BLaER1 treated with 17β-estradiol and CSF1 and Interleukin-3, amounts not matched to agents 10 nM and 100 nM (cell line): Measurements from ENCODE around the gene SSR3.
"Not testable (repeated sequence)": the region's sequence is repeated elsewhere in the genome, so short reads cannot be mapped to it uniquely, and the experiment has no call there.

Source experiments
- H3K27ac ChIP-seq, 11 experiments: shearing (Covaris generic); formaldehyde crosslinking; 2 replicates each; pipeline ENCODE4 v1.8.1; 2022
- H3K27me3 ChIP-seq, 11 experiments: shearing (Covaris generic); formaldehyde crosslinking; 2 replicates each; pipeline ENCODE4 v1.8.1; 2022
- H3K36me3 ChIP-seq, 11 experiments: shearing (Covaris generic); formaldehyde crosslinking; 2 replicates each; pipeline ENCODE4 v1.8.1; 2022
- H3K4me1 ChIP-seq, 10 experiments: shearing (Covaris generic); formaldehyde crosslinking; 2 replicates each; pipeline ENCODE4 v1.8.1; 2022
- H3K4me2 ChIP-seq, 11 experiments: shearing (Covaris generic); formaldehyde crosslinking; 2 replicates each; pipeline ENCODE4 v1.8.1; 2022
- H3K4me3 ChIP-seq, 10 experiments: shearing (Covaris generic); formaldehyde crosslinking; 2 replicates each; pipeline ENCODE4 v1.8.1; 2022
- H3K9ac ChIP-seq, 11 experiments: shearing (Covaris generic); formaldehyde crosslinking; 2 replicates each; pipeline ENCODE4 v1.8.1; 2022
- H3K9me3 ChIP-seq, 11 experiments: shearing (Covaris generic); formaldehyde crosslinking; replicated peaks in 1 of 11; 2 replicates each; pipeline ENCODE4 v1.8.1; 2022
- H4K20me1 ChIP-seq, 11 experiments: shearing (Covaris generic); formaldehyde crosslinking; 2 replicates each; pipeline ENCODE4 v1.8.1; 2022
- Cebpa-rat ChIP-seq, 11 experiments: shearing (Covaris generic); IDR thresholded peaks; 2 replicates each; pipeline ENCODE4 v1.8.1; 2022

The SSR3 gene

DNA sequence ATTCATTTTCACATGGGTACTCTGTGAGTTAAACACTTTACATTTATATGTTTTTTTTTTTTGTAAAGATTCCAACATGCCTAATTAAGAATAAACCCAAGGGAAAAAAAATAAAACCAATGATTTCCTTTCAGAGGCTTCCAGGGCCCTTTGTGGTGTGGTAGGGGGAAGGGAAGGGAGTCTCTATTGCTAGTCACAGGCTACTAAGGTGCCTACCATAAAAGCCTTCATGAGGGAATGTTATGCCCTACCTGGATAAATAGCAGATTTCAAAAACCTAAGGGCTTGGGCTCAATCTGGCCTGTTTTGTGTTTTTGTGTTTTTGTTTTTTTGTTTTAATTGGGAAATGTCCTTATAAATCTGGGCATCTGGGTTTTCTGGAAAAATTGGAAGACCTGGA lies 38.9 kb upstream of the SSR3 start:
- Histone ChIP-seq H3K9me3 (peaks cover 0 to 8% (median 0%) of the 10 kb centered on the region in 11 experiments; a peak in 3 of 22 replicates), H3K27me3 (no peaks in the 10 kb centered on the region), H3K9ac (no peak overlapping the region), H3K27ac (no peak overlapping the region), H3K36me3 (no peaks in the 10 kb centered on the region), H4K20me1 (no peaks in the 10 kb centered on the region), H3K4me2 (peak overlapping the region in 7 of 11 experiments; percentile 4 to 58 (median 35); a peak in 11 of 22 replicates), H3K4me1 (peaks cover 4 to 18% (median 11%) of the 10 kb centered on the region in 10 experiments; a peak in 19 of 20 replicates), H3K4me3 (no peak overlapping the region)
- no peak for TF ChIP-seq Cebpa-rat (IDR thresholded peaks at IDR 0.05)

DNA sequence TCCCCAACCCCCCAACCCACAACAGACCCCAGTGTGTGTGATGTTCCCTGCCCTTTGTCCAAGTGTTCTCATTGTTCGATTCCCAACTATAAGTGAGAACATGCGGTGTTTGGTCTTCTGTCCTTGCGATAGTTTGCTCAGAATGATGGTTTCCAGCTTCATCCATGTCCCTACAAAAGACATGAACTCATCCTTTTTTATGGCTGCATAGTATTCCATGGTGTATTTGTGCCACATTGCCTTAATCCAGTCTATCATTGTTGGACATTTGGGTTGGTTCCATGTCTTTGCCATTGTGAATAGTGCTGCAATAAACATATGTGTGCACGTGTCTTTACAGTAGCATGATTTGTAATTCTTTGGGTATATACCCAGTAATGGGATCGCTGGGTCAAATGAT lies 34.9 kb upstream of the SSR3 start:
- peaks cover 11 to 50% (median 16%) of the 10 kb centered on the region in 10 experiments; a peak in 19 of 20 replicates for H3K4me1 ChIP-seq
- H3K4me2 ChIP-seq, H3K9ac ChIP-seq, H3K36me3 ChIP-seq, H4K20me1 ChIP-seq, H3K27me3 ChIP-seq, H3K27ac ChIP-seq, H3K9me3 ChIP-seq, H3K4me3 ChIP-seq: not testable (repeated sequence)

DNA sequence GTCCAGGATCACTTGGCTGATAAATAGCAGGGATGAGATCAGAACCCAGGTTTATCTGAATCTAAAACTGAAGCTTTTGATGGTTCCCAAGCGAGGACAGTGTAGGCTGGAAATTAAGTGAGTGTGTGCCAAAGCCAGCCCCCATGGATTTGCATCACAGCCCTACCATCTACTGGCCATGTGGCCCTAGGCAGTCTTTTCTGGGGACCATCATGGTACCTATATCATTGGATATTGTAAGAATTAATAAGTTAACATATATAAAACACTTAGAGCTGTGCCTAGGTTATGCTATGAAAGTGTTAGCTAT lies 32.8 kb upstream of the SSR3 start:
- Histone ChIP-seq H3K9ac (peak overlapping the region in 4 of 11 experiments; percentile 48 to 64 (median 58); a peak in 6 of 22 replicates), H3K4me1 (peaks cover 6 to 57% (median 14%) of the 10 kb centered on the region in 10 experiments; a peak in 19 of 20 replicates), H3K27me3 (no peaks in the 10 kb centered on the region), H3K36me3 (no peaks in the 10 kb centered on the region), H3K9me3 (peaks cover 0 to 8% (median 0%) of the 10 kb centered on the region in 11 experiments; a peak in 3 of 22 replicates), H3K27ac (peak overlapping the region in 6 of 11 experiments; percentile 9 to 81 (median 62); a peak in 10 of 22 replicates), H4K20me1 (no peaks in the 10 kb centered on the region), H3K4me2 (peak overlapping the region in 5 of 11 experiments; percentile 27 to 91 (median 67); a peak in 10 of 22 replicates), H3K4me3 (no peak overlapping the region)
- no peak for TF ChIP-seq Cebpa-rat (IDR thresholded peaks at IDR 0.05)

DNA sequence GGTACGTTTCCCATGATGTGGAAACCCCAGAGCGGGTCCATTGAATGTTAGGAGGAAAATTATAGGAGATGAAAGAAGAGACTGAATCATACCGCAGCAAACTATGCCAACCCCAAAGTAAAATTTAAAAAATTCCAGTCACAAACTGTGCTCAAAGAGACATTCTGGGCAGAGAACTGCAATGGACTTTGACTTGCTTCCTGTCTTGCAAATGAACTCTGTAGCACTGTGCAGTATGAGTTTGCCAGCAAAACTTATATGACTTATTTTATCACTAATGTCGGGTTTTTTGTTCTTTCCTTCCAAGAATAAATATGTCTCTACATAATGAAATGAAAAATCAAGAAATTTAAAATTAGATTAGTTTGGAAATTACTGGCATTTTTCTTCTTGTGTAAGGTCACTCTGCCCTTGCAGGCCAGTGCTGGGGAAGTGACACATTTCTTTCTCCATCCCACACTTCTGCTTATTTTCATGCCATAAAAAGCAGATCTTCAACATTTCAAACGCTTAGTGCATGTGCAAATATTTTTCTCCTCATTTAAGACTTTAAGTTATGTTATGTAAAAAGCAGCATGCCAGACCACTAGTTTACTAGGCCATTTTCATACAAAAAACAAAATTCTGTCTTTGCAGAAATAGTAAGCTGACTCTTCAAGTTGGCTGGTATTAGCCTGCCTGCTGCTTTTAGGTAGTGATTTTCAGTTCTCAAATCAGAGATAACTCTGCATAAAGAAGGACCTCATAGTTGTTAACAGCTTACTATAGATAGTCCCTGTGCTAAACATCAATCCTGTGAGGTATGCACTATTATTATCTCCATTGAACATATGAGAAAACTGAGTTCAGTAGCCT lies 32.2 kb upstream of the SSR3 start:
- H3K27me3 ChIP-seq = no peaks in the 10 kb centered on the region
- H3K9ac ChIP-seq = peak overlapping the region in 4 of 11 experiments; percentile 48 to 64 (median 58); a peak in 7 of 22 replicates
- no peaks in the 10 kb centered on the region for H4K20me1 ChIP-seq
- peak overlapping the region in 5 of 11 experiments; percentile 27 to 91 (median 67); a peak in 10 of 22 replicates for H3K4me2 ChIP-seq
- no peaks in the 10 kb centered on the region for H3K36me3 ChIP-seq
- H3K9me3 ChIP-seq = peaks cover 0 to 8% (median 0%) of the 10 kb centered on the region in 11 experiments; a peak in 4 of 22 replicates
- H3K4me3 ChIP-seq = no peak overlapping the region
- TF ChIP-seq Cebpa-rat (IDR thresholded peaks at IDR 0.05) = peak in 1 of 11 experiments; percentile 35; a peak in 1 of 22 replicates
- H3K4me1 ChIP-seq = peaks cover 6 to 63% (median 20%) of the 10 kb centered on the region in 10 experiments; a peak in 19 of 20 replicates
- H3K27ac ChIP-seq = peak overlapping the region in 6 of 11 experiments; percentile 9 to 81 (median 72); a peak in 10 of 22 replicates

DNA sequence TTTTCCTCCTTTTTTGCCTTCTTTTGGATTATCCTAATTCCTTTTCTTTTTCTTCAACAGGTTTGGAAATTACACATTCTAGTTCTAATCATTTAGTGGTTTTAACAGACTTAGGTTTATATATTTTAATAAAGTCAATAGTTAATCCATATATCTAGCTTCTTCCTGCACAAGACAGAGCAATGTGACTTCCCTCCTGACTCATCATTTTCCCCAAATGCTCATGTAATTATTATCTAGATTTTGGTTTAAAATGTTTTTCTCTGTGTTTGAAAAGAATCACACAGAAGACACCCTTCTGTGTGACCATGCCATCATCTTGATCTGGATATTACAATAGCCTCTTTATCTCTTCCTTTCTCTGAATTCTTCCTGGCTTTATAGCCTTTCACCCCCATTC lies 28.6 kb upstream of the SSR3 start:
- TF ChIP-seq Cebpa-rat (IDR thresholded peaks at IDR 0.05) = no peak
- H3K4me1 ChIP-seq = peaks cover 20 to 90% (median 37%) of the 10 kb centered on the region in 10 experiments
- no peaks in the 10 kb centered on the region for H3K36me3 ChIP-seq
- H3K9me3 ChIP-seq = peaks cover 0 to 9% (median 0%) of the 10 kb centered on the region in 11 experiments; a peak in 1 of 22 replicates
- H3K27me3 ChIP-seq = no peaks in the 10 kb centered on the region
- peak overlapping the region in 3 of 11 experiments; percentile 3 to 17 (median 16); a peak in 4 of 22 replicates for H3K27ac ChIP-seq
- peak overlapping the region; percentile 16 to 71 (median 40); a peak in 15 of 22 replicates for H3K4me2 ChIP-seq
- H3K4me3 ChIP-seq = no peak overlapping the region
- H4K20me1 ChIP-seq = no peaks in the 10 kb centered on the region
- H3K9ac ChIP-seq = no peak overlapping the region

DNA sequence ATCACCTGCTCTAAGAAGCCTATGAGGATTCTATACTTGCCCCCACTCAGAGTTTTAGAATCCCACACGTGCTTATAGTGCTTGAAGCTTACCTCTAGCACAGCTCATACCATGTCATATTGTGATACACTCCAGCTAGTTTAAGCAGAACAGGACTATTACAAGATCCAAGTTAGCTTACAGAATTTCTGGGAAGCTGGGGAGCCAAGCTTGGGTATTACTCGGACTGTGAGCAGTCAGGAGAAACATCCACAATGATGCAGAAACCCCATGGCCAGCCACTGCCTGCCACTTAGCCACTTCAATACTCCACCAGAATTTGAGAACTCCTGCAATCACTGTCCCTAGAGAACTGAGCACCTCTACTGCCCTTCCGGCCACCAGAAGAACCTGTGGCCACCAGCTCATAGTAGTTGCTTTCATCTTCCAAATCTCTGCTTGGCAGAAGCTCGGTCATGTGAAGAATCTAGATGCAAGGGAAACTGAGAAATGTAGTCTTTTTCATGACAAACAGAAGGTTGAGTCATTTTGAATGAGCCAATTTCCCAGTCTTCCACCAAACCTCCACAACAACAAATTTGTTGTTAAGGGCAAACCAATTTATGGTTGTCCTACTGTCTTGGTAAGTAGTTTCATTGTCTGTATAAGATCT lies 27.7 kb upstream of the SSR3 start:
- Histone ChIP-seq H3K9me3 (peaks cover 0 to 9% (median 0%) of the 10 kb centered on the region in 11 experiments; a peak in 1 of 22 replicates), H3K27me3 (no peaks in the 10 kb centered on the region), H3K4me3 (no peak overlapping the region), H3K27ac (peak overlapping the region in 2 of 11 experiments; percentile 4 to 16; a peak in 3 of 22 replicates), H3K4me1 (peaks cover 20 to 88% (median 37%) of the 10 kb centered on the region in 10 experiments), H4K20me1 (no peaks in the 10 kb centered on the region), H3K36me3 (no peaks in the 10 kb centered on the region), H3K4me2 (peak overlapping the region in 9 of 11 experiments; percentile 5 to 71 (median 31); a peak in 8 of 22 replicates), H3K9ac (no peak overlapping the region)
- TF ChIP-seq Cebpa-rat (IDR thresholded peaks at IDR 0.05) = no peak

DNA sequence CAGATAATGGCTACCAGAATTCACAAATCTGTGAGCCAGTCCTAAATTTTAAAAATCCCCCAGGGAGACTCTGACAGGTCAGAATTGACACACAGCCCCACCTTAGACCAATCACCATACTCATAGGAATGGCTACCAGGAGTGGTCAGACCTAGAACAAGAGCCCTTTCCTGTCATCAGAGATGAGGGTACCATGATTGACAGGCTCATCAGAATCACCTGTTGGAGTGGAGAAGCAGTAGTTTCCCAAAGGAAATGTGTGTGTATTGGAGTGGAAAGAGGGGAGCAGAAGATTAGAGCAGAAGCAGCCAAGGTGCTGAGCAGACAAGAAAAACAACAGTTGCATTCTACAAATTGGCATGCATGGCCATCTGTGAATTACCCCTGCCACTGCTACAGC lies 27.0 kb upstream of the SSR3 start:
- Histone ChIP-seq H3K9me3 (peaks cover 0 to 9% (median 0%) of the 10 kb centered on the region in 11 experiments; a peak in 1 of 22 replicates), H3K27me3 (no peaks in the 10 kb centered on the region), H3K4me2 (peak overlapping the region in 3 of 11 experiments; percentile 32 to 71 (median 52); a peak in 4 of 22 replicates), H3K9ac (no peak overlapping the region), H3K4me3 (no peak overlapping the region), H3K4me1 (peaks cover 26 to 88% (median 40%) of the 10 kb centered on the region in 10 experiments), H3K36me3 (no peaks in the 10 kb centered on the region), H4K20me1 (no peaks in the 10 kb centered on the region), H3K27ac (no peak overlapping the region; a peak in 1 of 22 replicates)
- no peak for TF ChIP-seq Cebpa-rat (IDR thresholded peaks at IDR 0.05)

DNA sequence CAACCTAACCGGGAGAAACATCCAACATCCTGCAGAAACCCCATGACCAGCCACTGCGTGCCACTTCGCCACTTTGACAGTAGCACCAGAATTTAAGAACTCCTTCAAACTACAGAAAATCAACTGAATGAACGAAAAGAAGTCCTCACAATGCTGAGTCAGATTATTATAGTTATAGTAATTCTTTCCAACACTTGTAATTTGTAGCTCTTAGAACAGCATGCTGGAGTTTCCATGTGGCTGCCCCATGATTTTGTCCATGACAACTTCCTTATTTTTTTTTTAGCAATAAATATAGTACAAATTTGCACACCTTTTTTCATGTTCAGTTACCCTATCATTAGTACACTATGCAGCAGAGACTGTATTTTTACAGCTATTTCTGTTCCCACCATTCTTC lies 26.1 kb upstream of the SSR3 start:
- Histone ChIP-seq H3K9ac (no peak overlapping the region), H3K4me2 (peak overlapping the region in 4 of 11 experiments; percentile 18 to 81 (median 65); a peak in 5 of 22 replicates), H3K36me3 (no peaks in the 10 kb centered on the region), H3K4me3 (no peak overlapping the region), H3K9me3 (peaks cover 0 to 9% (median 0%) of the 10 kb centered on the region in 11 experiments; a peak in 1 of 22 replicates), H3K27ac (no peak overlapping the region), H3K4me1 (peaks cover 35 to 88% (median 46%) of the 10 kb centered on the region in 10 experiments), H3K27me3 (no peaks in the 10 kb centered on the region), H4K20me1 (no peaks in the 10 kb centered on the region)
- TF ChIP-seq Cebpa-rat (IDR thresholded peaks at IDR 0.05) = no peak
